DND-41 (cell line): ENCODE measurements around the gene RABGAP1L.
A peak's percentile ranks its signal among the peaks of the same experiment; 100 is the strongest.

Experiments
- ATAC-seq: fragments of 200-7000 bp; cut with Tn5 transposase; 3 replicates; pipeline ENCODE4 v1.9.1; 2021; ENCODE audit warnings: low read depth; ENCODE audit not compliant: insufficient read depth
- DNase-seq: peaks from one replicate; pipeline ENCODE4 v3.0.0-alpha.2; 2020
- H2AFZ ChIP-seq: 2 replicates; pipeline ENCODE4 v1.6.0; 2012; ENCODE audit warnings: low read depth, low read length
- H3K27ac ChIP-seq: 2 replicates; pipeline ENCODE4 v1.5.1; 2012; ENCODE audit warnings: low read length, inconsistent platforms
- H3K27me3 ChIP-seq: fragments of 200-600 bp; sonication (generic); 2 replicates; pipeline ENCODE4 v1.6.0; 2012; ENCODE audit warnings: low read length, mild to moderate bottlenecking, inconsistent platforms; ENCODE audit not compliant: insufficient read depth, poor library complexity
- H3K36me3 ChIP-seq: 2 replicates; pipeline ENCODE4 v1.5.1; 2012; ENCODE audit warnings: low read length, inconsistent platforms; ENCODE audit not compliant: insufficient read depth
- H3K4me1 ChIP-seq: 2 replicates; pipeline ENCODE4 v1.5.1; 2012; ENCODE audit warnings: mild to moderate bottlenecking, low read length; ENCODE audit not compliant: insufficient read depth
- H3K4me2 ChIP-seq: 2 replicates; pipeline ENCODE4 v1.6.0; 2012; ENCODE audit warnings: mild to moderate bottlenecking, moderate library complexity, low read length, inconsistent platforms; ENCODE audit not compliant: insufficient read depth
- H3K4me3 ChIP-seq, 2 experiments: fragments of 200-600 bp in 1 of 2; shearing (Covaris generic) in 1 of 2; 2 replicates each; pipeline ENCODE4 v1.5.1; 2012 to 2016; ENCODE audit warnings: inconsistent platforms in 2 of 2, low read length in 2 of 2, mild to moderate bottlenecking in 2 of 2, low read depth in 1 of 2, moderate library complexity in 1 of 2
- H3K79me2 ChIP-seq: 2 replicates; pipeline ENCODE4 v1.6.0; 2012; ENCODE audit warnings: low read length, inconsistent platforms; ENCODE audit not compliant: insufficient read depth
- H3K9ac ChIP-seq: 2 replicates; pipeline ENCODE4 v1.6.0; 2012; ENCODE audit warnings: low read depth, mild to moderate bottlenecking, inconsistent platforms, low read length, moderate library complexity
- H3K9me3 ChIP-seq: 2 replicates; pipeline ENCODE4 v1.5.1; 2012; ENCODE audit warnings: low read length, moderate library complexity, mild to moderate bottlenecking, inconsistent platforms; ENCODE audit not compliant: insufficient read depth, severe bottlenecking
- H4K20me1 ChIP-seq: 2 replicates; pipeline ENCODE4 v1.6.0; 2012; ENCODE audit warnings: low read length; ENCODE audit not compliant: insufficient read depth
- EZH2 ChIP-seq: IDR thresholded peaks from 3 replicates; pipeline ENCODE4 v1.6.1; 2012; ENCODE audit warnings: borderline replicate concordance, low read depth, mild to moderate bottlenecking, moderate library complexity, low read length, inconsistent platforms; ENCODE audit not compliant: severe bottlenecking
- TF ChIP-seq, protein P1 (sequence below): IDR thresholded peaks from 2 replicates; pipeline ENCODE4 v1.5.1; 2012; ENCODE audit warnings: borderline replicate concordance, low read length, moderate library complexity, mild to moderate bottlenecking; ENCODE audit not compliant: poor library complexity, severe bottlenecking; ENCODE audit errors: extremely low read depth

Gene RABGAP1L

GRCh38 chr1:174414203-174414602, 254.9 kb downstream of the RABGAP1L start:
- H3K27me3 ChIP-seq: no peaks in the 10 kb centered on the region
- H3K27ac ChIP-seq: no peak overlapping the region
- ATAC-seq: peak; percentile 39; the same call in 1 of the 3 replicates
- peak overlapping the region; percentile 4; the same call in 1 of the 2 replicates for H3K4me2 ChIP-seq
- H3K36me3 ChIP-seq: no peaks in the 10 kb centered on the region
- no peak overlapping the region for H3K9ac ChIP-seq
- H2AFZ ChIP-seq: no peak overlapping the region
- no peak overlapping the region for H3K4me3 ChIP-seq
- no peaks in the 10 kb centered on the region; the same call in 1 of the 2 replicates for H3K4me1 ChIP-seq
- no peaks in the 10 kb centered on the region for H4K20me1 ChIP-seq
- no peaks in the 10 kb centered on the region for H3K79me2 ChIP-seq
- no peaks in the 10 kb centered on the region for H3K9me3 ChIP-seq
- DNase-seq: no peak
- no peak for TF ChIP-seq EZH2
- TF ChIP-seq, protein P1, sequence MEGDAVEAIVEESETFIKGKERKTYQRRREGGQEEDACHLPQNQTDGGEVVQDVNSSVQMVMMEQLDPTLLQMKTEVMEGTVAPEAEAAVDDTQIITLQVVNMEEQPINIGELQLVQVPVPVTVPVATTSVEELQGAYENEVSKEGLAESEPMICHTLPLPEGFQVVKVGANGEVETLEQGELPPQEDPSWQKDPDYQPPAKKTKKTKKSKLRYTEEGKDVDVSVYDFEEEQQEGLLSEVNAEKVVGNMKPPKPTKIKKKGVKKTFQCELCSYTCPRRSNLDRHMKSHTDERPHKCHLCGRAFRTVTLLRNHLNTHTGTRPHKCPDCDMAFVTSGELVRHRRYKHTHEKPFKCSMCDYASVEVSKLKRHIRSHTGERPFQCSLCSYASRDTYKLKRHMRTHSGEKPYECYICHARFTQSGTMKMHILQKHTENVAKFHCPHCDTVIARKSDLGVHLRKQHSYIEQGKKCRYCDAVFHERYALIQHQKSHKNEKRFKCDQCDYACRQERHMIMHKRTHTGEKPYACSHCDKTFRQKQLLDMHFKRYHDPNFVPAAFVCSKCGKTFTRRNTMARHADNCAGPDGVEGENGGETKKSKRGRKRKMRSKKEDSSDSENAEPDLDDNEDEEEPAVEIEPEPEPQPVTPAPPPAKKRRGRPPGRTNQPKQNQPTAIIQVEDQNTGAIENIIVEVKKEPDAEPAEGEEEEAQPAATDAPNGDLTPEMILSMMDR: no peak

- no peaks in the 10 kb centered on the region for H3K79me2 ChIP-seq
- no peak overlapping the region for H2AFZ ChIP-seq
- DNase-seq: no peak
Observed at GRCh38 chr1:174415506-174415905, 256.2 kb downstream of the RABGAP1L start.

GRCh38 chr1:174417921-174418320, 258.6 kb downstream of the RABGAP1L start:
- Histone ChIP-seq H3K36me3 (no peaks in the 10 kb centered on the region), H3K9me3 (no peaks in the 10 kb centered on the region), H2AFZ (no peak overlapping the region), H3K27ac (no peak overlapping the region), H3K4me1 (no peaks in the 10 kb centered on the region; the same call in 1 of the 2 replicates), H3K4me3 (no peak overlapping the region), H3K27me3 (no peaks in the 10 kb centered on the region), H4K20me1 (no peaks in the 10 kb centered on the region), H3K4me2 (no peak overlapping the region), H3K9ac (no peak overlapping the region), H3K79me2 (no peaks in the 10 kb centered on the region)
- no peak for TF ChIP-seq EZH2
- TF ChIP-seq, protein P1: no peak
- ATAC-seq (no peak), DNase-seq (no peak)

More at GRCh38 chr1:174415506-174415905, 256.2 kb downstream of the RABGAP1L start:
- ATAC-seq: no peak
- no peak overlapping the region for H3K4me3 ChIP-seq
- H4K20me1 ChIP-seq: no peaks in the 10 kb centered on the region
- TF ChIP-seq EZH2: no peak
- TF ChIP-seq, protein P1: no peak
- H3K4me2 ChIP-seq: no peak overlapping the region
- no peaks in the 10 kb centered on the region for H3K36me3 ChIP-seq
- H3K4me1 ChIP-seq: no peaks in the 10 kb centered on the region; the same call in 1 of the 2 replicates
- no peak overlapping the region for H3K27ac ChIP-seq
- H3K9me3 ChIP-seq: no peaks in the 10 kb centered on the region
- H3K27me3 ChIP-seq: no peaks in the 10 kb centered on the region
- H3K9ac ChIP-seq: no peak overlapping the region

GRCh38 chr1:174425121-174425520, 265.8 kb downstream of the RABGAP1L start:
- no peaks in the 10 kb centered on the region for H3K27me3 ChIP-seq
- no peak for ATAC-seq
- H3K4me3 ChIP-seq: no peak overlapping the region
- no peaks in the 10 kb centered on the region for H3K9me3 ChIP-seq
- H4K20me1 ChIP-seq: no peaks in the 10 kb centered on the region
- no peak overlapping the region for H3K27ac ChIP-seq
- no peak for DNase-seq
- H3K4me2 ChIP-seq: no peak overlapping the region
- no peak for TF ChIP-seq EZH2
- TF ChIP-seq, protein P1: no peak
- H3K4me1 ChIP-seq: no peaks in the 10 kb centered on the region
- no peaks in the 10 kb centered on the region for H3K79me2 ChIP-seq
- no peaks in the 10 kb centered on the region for H3K36me3 ChIP-seq
- H2AFZ ChIP-seq: no peak overlapping the region
- H3K9ac ChIP-seq: no peak overlapping the region
